ENCODE results near the gene TMEM8B. TPM values are rescaled to one million over a fixed set of nuclear protein-coding genes. Genes with fewer than 3 reads are reported as not detected.
"Not testable (repeated sequence)": the region's sequence is repeated elsewhere in the genome, so short reads cannot be mapped to it uniquely, and the experiment has no call there.

TMEM8B gene
- total and polyA plus RNA-seq, 2 of the 8 experiments (the other 6 are each of a cell fraction or from before 2014, with no cell fraction given): 7.5 to 10.4 TPM

GRCh38 chr9:35882996-35883395, 54.0 kb downstream of the TMEM8B start (continued):
- TF ChIP-seq CTBP2 (IDR thresholded peaks at IDR 0.05; ENCODE audit: borderline replicate concordance, insufficient read depth, insufficient read length, low read length): no peak

- H3K4me2 ChIP-seq (ENCODE audit: insufficient read depth in 1 of 2, low read depth in 2 of 2, low read length in 2 of 2); H2BK12ac ChIP-seq (ENCODE audit: low read depth, low read length); H4K8ac ChIP-seq (ENCODE audit: extremely low read depth, insufficient read depth, low read length); H3K18ac ChIP-seq (ENCODE audit: extremely low read depth, low read length); H3K79me2 ChIP-seq (ENCODE audit: control insufficient read depth in 1 of 2, insufficient read depth in 2 of 2, low read length in 2 of 2); DNase-seq (ENCODE audit: low read depth in 1 of 2, low spot score in 2 of 2); H3K27ac ChIP-seq (ENCODE audit: low read depth, low read length); H3K4me3 ChIP-seq (ENCODE audit: extremely low read depth in 1 of 4, insufficient read depth in 2 of 4, low read depth in 3 of 4, low read length in 4 of 4); H3K9me3 ChIP-seq (ENCODE audit: insufficient read depth in 2 of 2, low read depth in 1 of 2, low read length in 1 of 2); H4K5ac ChIP-seq (ENCODE audit: insufficient read length, low read depth, low read length); H3K36me3 ChIP-seq (ENCODE audit: control insufficient read depth in 2 of 4, insufficient read depth in 4 of 4, low read length in 3 of 4); FAIRE-seq; H2BK120ac ChIP-seq (replicated peaks; ENCODE audit: low read depth, low read length); H3K14ac ChIP-seq (ENCODE audit: insufficient read length); H2BK20ac ChIP-seq (ENCODE audit: low read length); H2AFZ ChIP-seq (ENCODE audit: low read length); H2BK15ac ChIP-seq (ENCODE audit: low read length); H4K20me1 ChIP-seq (replicated peaks in 1 of 2; ENCODE audit: control insufficient read depth in 1 of 2, insufficient read depth in 2 of 2, low read length in 2 of 2); H3K23me2 ChIP-seq (ENCODE audit: low read depth, low read length); H3K56ac ChIP-seq (replicated peaks; ENCODE audit: insufficient read length, low read depth, low read length); H3K79me1 ChIP-seq (ENCODE audit: low read depth, low read length); H4K91ac ChIP-seq (replicated peaks; ENCODE audit: insufficient read length, low read length); H3K27me3 ChIP-seq (replicated peaks in 1 of 4; ENCODE audit: control insufficient read depth in 3 of 4, extremely low read depth in 1 of 4, insufficient read depth in 3 of 4, low read length in 3 of 4); POLR2A ChIA-PET (ENCODE audit: partially characterized antibody); H3K4ac ChIP-seq (replicated peaks; ENCODE audit: insufficient read length, low read depth, low read length); H3K4me1 ChIP-seq (replicated peaks in 1 of 4; ENCODE audit: control insufficient read depth in 3 of 4, insufficient read depth in 4 of 4, low read length in 3 of 4); H3K23ac ChIP-seq (ENCODE audit: insufficient read length); H3K9ac ChIP-seq (replicated peaks in 1 of 4; ENCODE audit: extremely low read depth in 1 of 4, low read depth in 3 of 4, low read length in 3 of 4); H2AK5ac ChIP-seq (ENCODE audit: low read depth, low read length); H2BK5ac ChIP-seq (ENCODE audit: low read depth, low read length): not testable (repeated sequence)
- CTCF ChIA-PET (ENCODE audit: partially characterized antibody): interaction anchor here (0.7 to 1.5 kb wide), 3 partner anchors 21 to 179 kb away, joined by 3 to 4 read pairs (median 3); no protein-coding TSS in a partner anchor
- WGBS, 2 experiments (ENCODE audit: extremely low coverage in 1 of 2, insufficient coverage in 1 of 2, insufficient read length in 1 of 2, insufficient replicate concordance in 2 of 2, low coverage in 1 of 2, low lambda C conversion rate in 2 of 2, missing lambda C conversion rate in 1 of 2): 85% methylated on average over 3 of the region's 3 CpGs; no CpG with 5 or more reads in 1 of the 2 experiments
Measured at GRCh38 chr9:35884908-35885307, 55.9 kb downstream of the TMEM8B start.
